GM21390 (cell line): ENCODE data around the gene R3HDM4.
"Not testable (repeated sequence)": the region's sequence is repeated elsewhere in the genome, so short reads cannot be mapped to it uniquely, and the experiment has no call there.

Source experiments
- ATAC-seq: cut with Tn5 transposase; IDR thresholded peaks from one replicate; pipeline ENCODE4 v1.9.1; 2021; ENCODE audit not compliant: unreplicated experiment

The R3HDM4 gene

GRCh38 chr19:861756-862580 is 51.1 kb downstream of the R3HDM4 start:
- ATAC-seq: no peak

GRCh38 chr19:861141-861755 is 51.8 kb downstream of the R3HDM4 start:
- no peak for ATAC-seq

GRCh38 chr19:858868-859843 is 53.9 kb downstream of the R3HDM4 start, which contains the start of gene CFD:
Gene CFD, plus strand, starts transcription at chr19:859664. Its CDS starts 26 bp downstream, at chr19:859690.
- ATAC-seq: no peak

- ATAC-seq: no peak
These were observed 54.7 kb downstream of the R3HDM4 start for GRCh38 chr19:858284-858683.

GRCh38 chr19:855566-856120 is 57.4 kb downstream of the R3HDM4 start:
- ATAC-seq: no peak

DNA sequence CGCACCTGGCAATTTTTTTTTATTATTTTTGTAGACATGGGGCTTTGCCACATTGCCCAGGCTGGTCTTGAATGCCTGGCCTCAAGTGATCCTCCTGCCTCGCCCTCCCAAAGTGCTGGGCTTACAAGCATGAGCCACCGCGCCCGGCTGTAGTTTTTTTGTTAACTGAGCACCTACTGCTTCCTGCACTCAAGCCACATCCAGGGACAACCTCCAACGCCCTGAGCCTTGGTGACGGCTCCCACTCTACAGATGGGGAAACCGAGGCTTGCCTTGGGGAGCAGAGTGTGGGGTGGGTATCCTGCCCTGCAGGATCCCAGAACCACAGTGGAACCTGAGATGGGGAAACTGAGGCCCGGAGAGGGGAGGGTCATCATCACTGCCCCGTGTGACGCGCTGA is 57.9 kb downstream of the R3HDM4 start:
- no peak for ATAC-seq

GRCh38 chr19:854549-854948 is 58.5 kb downstream of the R3HDM4 start:
- no peak for ATAC-seq

DNA sequence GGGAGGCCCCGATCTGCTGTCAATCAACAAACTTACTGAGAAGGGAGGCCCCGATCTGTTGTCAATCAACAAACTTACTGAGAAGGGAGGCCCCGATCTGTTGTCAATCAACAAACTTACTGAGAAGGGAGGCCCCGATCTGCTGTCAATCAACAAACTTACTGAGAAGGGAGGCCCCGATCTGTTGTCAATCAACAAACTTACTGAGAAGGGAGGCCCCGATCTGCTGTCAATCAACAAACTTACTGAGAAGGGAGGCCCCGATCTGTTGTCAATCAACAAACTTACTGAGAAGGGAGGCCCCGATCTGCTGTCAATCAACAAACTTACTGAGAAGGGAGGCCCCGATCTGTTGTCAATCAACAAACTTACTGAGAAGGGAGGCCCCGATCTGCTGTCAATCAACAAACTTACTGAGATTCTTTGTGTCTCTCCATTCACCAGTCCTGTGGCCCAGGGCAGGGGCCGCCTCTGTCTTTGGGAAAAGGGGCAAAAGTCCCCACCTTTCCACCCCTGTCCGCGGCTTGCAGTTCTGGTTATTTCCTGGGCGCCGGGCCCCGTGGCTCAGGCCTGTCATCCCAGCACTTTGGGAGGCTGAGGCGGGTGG is 59.3 kb downstream of the R3HDM4 start:
- not testable (repeated sequence) for ATAC-seq

DNA sequence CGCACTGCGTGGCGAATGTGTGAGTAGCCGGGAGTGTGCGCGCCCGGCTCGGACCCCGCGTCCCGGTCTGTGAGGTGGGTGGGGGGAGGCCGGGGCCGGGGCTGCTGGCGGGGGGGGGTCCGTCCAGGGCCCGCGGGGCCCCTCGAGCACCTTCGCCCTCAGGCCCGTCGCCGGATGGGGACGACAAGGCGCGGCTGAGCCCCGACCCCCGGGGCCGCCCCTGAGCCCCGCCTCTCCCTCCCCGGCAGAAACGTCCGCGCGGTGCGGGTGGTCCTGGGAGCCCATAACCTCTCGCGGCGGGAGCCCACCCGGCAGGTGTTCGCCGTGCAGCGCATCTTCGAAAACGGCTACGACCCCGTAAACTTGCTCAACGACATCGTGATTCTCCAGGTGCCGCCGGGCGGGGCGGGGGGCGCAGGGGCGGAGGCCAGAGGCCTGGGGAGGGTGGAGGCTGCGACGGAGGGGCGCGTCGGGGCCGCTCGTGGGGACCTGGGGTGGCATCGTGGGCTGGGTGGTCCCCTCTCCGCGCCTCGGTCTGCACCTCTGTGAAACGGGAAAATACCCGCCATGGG is 59.9 kb downstream of the R3HDM4 start:
- ATAC-seq: no peak

GRCh38 chr19:852136-853013 is 60.6 kb downstream of the R3HDM4 start, which contains the start of gene ELANE:
Gene ELANE, plus strand, starts transcription at chr19:852303. Its CDS starts 26 bp downstream, at chr19:852329.
- no peak for ATAC-seq

- ATAC-seq: no peak
These were observed 62.1 kb downstream of the R3HDM4 start for GRCh38 chr19:850979-851335.

DNA sequence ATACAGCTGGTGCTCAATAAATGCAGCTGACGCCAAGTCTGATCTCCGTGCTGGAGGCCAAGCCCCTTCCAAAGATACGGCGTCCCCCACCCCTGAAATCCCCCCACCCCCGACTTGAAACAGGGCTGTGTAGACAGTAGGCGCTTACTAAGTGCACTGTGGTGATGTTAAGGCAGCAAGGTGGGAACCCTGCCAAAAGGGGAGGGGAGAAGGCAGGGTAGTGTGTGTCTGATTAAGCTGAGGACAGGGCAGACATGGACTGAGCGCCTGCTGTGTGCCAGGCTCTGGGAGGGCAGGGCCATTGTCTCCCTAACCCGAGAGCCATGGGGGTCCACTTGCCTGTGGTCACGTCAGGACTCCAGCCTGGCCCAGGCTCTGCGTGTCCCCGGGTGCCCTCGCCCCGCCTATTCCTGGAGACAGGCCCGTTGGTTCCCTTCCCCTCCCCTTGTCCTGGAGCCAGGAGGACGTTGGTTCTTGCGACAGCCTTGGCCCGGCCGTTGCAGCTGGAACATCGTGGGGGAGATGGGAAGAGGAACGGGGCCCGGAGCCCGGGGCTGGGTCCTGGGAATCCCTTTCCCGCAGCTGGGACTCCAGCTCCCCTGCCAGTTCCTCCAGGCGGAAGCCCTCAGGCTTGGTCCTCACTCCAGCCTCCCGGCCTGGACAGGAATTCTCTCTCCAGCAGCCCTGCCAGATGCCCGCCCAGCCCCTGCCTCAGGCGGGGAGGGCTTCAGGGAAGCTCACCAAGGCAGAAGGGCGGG is 62.6 kb downstream of the R3HDM4 start:
- ATAC-seq: no peak

DNA sequence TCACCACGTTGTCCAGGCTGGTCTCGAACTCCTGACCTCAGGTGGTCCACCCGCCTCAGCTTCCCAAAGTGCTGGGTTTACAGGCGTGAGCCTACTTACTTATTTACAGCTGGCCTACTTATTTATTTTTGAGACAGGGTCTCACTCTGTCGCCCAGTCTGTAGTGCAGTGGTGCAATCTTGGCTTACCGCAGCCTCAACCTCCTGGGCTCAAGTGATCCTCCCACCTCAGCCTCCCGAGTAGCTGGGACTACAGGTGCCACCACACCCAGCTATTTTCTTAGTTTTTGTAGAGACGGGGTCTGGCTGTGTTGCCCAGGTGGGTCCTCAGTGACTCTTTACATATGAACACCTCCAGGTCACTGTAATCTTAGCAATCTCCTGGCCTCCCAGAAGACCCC is 63.8 kb downstream of the R3HDM4 start:
- not testable (repeated sequence) for ATAC-seq

DNA sequence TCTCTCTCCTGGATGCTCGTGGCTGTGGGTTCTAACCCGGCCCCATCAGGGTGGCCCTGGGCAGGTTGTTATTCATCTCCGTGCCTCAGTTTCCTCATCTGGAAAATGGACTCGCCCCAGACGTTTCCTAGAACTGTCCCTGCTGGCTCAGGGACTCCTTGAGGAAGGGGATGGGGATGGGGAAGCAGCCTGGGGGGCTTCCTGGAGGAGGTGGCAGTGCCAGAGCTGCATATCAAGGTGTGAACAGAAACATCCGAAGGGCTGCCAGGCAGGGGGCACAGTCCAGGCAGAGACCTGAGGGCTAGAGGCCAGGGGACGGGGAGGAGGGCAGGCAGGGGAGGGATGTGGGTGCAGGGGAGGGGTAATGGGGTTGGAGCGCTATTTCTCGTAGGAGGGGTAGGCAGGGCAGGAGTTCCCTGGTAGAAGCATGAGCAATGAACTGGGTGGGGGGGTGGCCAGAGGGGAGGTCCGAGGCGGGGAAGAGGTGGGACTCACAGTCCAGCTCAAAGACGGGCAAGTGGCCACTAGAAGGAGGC is 64.6 kb downstream of the R3HDM4 start:
- no peak for ATAC-seq
